Pulmonary artery endothelial cell (primary cell): ENCODE measurements around the gene TNFAIP8L1. TPM values are rescaled to one million over a fixed set of nuclear protein-coding genes. Genes with fewer than 3 reads are reported as not detected.

ENCODE experiments used
- DNase-seq: peaks from one replicate; pipeline ENCODE4 v3.0.0-alpha.2; 2011; ENCODE audit warnings: low read depth, low spot score
- total RNA-seq: library from RNA; depleted of rRNA; stranded (reverse); fragments of >200 nt; gene quantifications from 2 replicates; pipeline ENCODE4 v1.2.3, GENCODE V29; 2014

TNFAIP8L1 gene
- total RNA-seq, 1 donor from 2014 or later, result 30.5 TPM

- DNase-seq, result no peak
Measured at GRCh38 chr19:4700693-4700970, 61.3 kb downstream of the TNFAIP8L1 start.

DNA sequence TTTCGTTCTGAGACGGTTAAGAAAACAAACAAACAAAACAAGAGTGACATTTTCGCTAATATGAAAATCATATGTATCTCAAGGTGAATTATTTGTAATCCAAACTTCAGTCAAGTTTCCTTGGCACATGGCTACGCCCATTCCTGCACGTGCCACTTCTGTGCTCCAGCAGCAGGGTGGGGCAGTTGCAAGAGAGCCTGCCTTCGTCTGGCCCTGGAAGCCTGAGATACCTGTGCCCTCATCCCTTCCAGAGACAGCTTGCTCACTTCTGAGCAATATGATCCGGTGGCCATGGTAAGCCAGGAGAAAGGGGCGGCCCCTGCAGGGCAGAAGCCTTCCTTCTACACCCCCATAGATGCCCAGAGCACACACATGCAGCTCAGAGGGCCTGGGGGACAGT lies 62.2 kb downstream of the TNFAIP8L1 start:
- DNase-seq, result no peak

DNA sequence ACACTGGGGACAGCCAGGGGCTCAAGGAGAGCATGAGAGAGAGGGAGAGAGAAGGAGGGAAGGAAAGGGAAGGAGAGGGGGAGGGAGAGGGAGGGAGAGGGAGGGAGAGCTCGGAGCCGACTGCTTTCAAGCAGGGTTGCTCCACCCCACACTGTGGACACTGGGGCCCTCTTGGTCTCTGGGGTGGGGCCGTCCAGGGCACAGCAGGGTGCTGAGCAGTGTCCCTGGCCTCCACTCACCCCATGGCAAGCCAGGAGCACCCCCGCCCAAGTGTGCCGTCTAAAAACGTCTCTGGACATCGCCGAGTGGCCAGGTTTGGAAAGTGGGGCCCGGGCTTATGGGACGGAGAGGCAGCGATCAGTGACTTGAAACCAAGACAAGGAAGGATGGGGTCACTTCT lies 63.4 kb downstream of the TNFAIP8L1 start:
- DNase-seq, result no peak

DNA sequence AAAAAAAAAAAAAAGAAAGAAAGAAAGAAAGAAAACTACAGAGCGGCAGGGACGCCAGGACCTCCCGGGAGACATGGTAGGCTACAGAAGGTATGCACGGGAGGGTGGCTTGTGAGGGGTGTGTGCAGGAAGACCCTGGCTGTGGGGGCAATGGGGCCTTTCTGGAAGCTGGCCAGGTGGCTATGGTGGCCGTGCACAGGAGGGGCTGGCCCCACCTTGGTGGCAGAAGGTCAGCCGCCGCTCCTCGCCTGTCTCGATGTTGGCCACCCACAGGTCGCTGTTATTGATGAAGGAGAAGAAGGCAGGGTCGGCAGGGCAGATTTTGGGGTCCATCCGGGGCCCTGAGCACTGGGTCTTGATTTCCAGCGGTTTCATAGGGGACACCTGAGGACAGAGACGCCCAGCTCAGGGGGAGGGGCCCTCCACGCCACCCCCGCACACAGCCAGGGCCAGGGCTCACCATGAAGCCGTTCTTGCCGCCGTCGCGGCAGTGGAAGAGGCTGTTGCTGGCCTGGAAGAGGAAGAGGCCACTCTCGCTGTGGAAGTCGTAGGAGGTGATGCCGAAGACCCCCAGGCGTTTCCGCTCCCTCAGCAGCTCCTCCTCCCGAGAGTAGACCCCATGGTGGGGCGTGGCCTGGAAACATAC lies 64.5 kb downstream of the TNFAIP8L1 start:
- no peak for DNase-seq

- DNase-seq, result no peak
Measured at GRCh38 chr19:4704317-4704673, 65.0 kb downstream of the TNFAIP8L1 start.

Other genes starting within 250 kb of the TNFAIP8L1 start
- 46.9 and 48.3 TPM in 2 replicates for gene SH3GL1, start 239.0 kb upstream of the TNFAIP8L1 start, total RNA-seq
- gene CHAF1A, start 236.9 kb upstream of the TNFAIP8L1 start, total RNA-seq, result 23.1 and 29.8 TPM in 2 replicates
- gene UBXN6, start 181.7 kb upstream of the TNFAIP8L1 start, total RNA-seq, result 82.9 and 114 TPM in 2 replicates
- 65.0 and 66.3 TPM in 2 replicates for gene HDGFL2, start 167.2 kb upstream of the TNFAIP8L1 start, total RNA-seq
- under 0.01 TPM in 1 of 2 replicates, not detected in the other for gene PLIN4, start 121.0 kb upstream of the TNFAIP8L1 start, total RNA-seq
- gene PLIN5, start 104.3 kb upstream of the TNFAIP8L1 start, total RNA-seq, result 0.20 and 0.32 TPM in 2 replicates
- 0.13 and 0.32 TPM in 2 replicates for gene LRG1, start 99.5 kb upstream of the TNFAIP8L1 start, total RNA-seq
- 92.9 and 107 TPM in 2 replicates for gene SEMA6B, start 79.8 kb upstream of the TNFAIP8L1 start, total RNA-seq
- 242 and 256 TPM in 2 replicates for gene MYDGF, start 30.8 kb downstream of the TNFAIP8L1 start, total RNA-seq
- 24.5 and 48.0 TPM in 2 replicates for gene DPP9, start 84.3 kb downstream of the TNFAIP8L1 start, total RNA-seq
- 19.2 and 22.0 TPM in 2 replicates for gene FEM1A, start 152.2 kb downstream of the TNFAIP8L1 start, total RNA-seq
- 3.7 and 4.0 TPM in 2 replicates for gene TICAM1, start 192.2 kb downstream of the TNFAIP8L1 start, total RNA-seq
- gene PLIN3, start 228.2 kb downstream of the TNFAIP8L1 start, total RNA-seq, result 121 and 150 TPM in 2 replicates